Measurements from ENCODE around the gene PRDM2. TPM values are rescaled to one million over a fixed set of nuclear protein-coding genes. Genes with fewer than 3 reads are reported as not detected.
A peak's percentile ranks its signal among the peaks of the same experiment; 100 is the strongest.

Gene PRDM2
- polyA plus RNA-seq, 3 donors, result 4.1 to 22.5 (median 7.6) TPM

- H4K20me1 ChIP-seq (ENCODE audit: insufficient read depth, low read length), result peaks cover 84% of the 10 kb centered on the region
- peaks cover 11 to 20% of the 10 kb centered on the region in 2 donors for H3K36me3 Mint-ChIP-seq
These were observed 52.9 kb downstream of the PRDM2 start for GRCh38 chr1:13752852-13753251.

DNA sequence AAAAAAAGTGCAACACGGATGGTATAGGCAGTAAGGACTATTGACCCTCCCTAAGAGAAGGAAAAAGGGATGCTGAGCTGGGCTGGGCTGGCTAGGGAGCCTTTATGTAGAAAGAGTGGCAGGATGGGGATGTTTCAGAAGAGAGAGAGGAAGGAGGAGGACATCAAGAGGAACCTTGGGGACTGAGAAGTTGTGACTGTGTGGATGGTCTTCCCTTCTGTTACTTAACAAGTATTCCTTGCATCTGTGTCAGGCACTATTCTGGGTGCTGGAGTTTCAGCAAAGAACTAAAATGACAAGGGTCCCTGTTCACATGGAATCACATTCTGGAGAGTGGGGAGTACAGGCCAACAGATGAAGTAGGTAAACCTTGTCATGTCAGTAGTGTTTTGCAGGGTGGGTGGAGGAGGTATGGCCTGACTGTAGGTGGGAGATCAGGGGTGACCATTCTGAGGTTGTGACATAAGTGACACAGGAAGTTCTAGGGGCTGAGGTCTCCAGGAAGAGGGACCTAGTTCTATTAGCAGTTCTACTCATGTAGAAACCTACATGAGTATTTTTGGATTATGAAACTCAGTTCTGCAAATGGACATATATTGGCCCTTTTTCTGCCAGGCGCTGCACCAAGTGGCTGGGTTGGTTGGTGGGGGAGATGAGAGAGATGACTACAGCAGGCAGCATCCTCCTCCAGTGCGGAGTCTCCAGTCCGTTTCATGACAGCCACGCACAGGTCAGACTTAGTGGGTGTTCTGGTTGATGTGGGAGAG, 53.8 kb downstream of the PRDM2 start:
- intact Hi-C loops (cut with micrococcal nuclease), result no loop called here

More at GRCh38 chr1:13752852-13753251, 52.9 kb downstream of the PRDM2 start:
- Histone ChIP-seq H3K9me3 (replicated peaks in 1 of 2; ENCODE audit: control insufficient read depth in 1 of 2, insufficient read depth in 1 of 2, low read length in 2 of 2) (no peaks in the 10 kb centered on the region), H3K27me3 (ENCODE audit: control insufficient read depth in 2 of 2, insufficient read depth in 2 of 2, low read length in 2 of 2) (no peaks in the 10 kb centered on the region), H3K36me3 (replicated peaks in 1 of 2; ENCODE audit: control insufficient read depth in 1 of 2, insufficient read depth in 2 of 2, low read length in 2 of 2) (peaks cover 4 to 19% of the 10 kb centered on the region in 2 donors), H3K4me1 (ENCODE audit: control insufficient read depth in 1 of 2, insufficient read depth in 2 of 2, low read length in 2 of 2) (peaks cover 34 to 62% of the 10 kb centered on the region in 2 donors), H2AFZ (ENCODE audit: insufficient read depth, low read depth, low read length, poor library complexity, severe bottlenecking) (no peak overlapping the region), H3K4me3 (replicated peaks in 1 of 3; ENCODE audit: low read depth in 2 of 3, low read length in 3 of 3) (no peak overlapping the region), H3K79me2 (ENCODE audit: insufficient read depth, low read length) (peaks cover 84% of the 10 kb centered on the region), H3K27ac (ENCODE audit: low read depth in 1 of 2, low read length in 2 of 2) (peak overlapping the region in 1 of 2 donors; percentile 55), H3K4me2 (replicated peaks; ENCODE audit: extremely low read depth, low read length, poor library complexity, severe bottlenecking) (no peak overlapping the region), H3K9ac (ENCODE audit: insufficient read depth, low read length, poor library complexity, severe bottlenecking) (no peak overlapping the region)
- no peak for DNase-seq
- H3K27ac Mint-ChIP-seq, result peak overlapping the region in 4 of 7 donors; percentile 4 to 67 (median 20)
- peaks cover 64% of the 10 kb centered on the region for H3K4me1 Mint-ChIP-seq
- H3K9me3 Mint-ChIP-seq, result no peaks in the 10 kb centered on the region
- WGBS (ENCODE audit: insufficient coverage), result no CpG with 5 or more reads among the region's 6 CpGs
- TF ChIP-seq, protein P1, sequence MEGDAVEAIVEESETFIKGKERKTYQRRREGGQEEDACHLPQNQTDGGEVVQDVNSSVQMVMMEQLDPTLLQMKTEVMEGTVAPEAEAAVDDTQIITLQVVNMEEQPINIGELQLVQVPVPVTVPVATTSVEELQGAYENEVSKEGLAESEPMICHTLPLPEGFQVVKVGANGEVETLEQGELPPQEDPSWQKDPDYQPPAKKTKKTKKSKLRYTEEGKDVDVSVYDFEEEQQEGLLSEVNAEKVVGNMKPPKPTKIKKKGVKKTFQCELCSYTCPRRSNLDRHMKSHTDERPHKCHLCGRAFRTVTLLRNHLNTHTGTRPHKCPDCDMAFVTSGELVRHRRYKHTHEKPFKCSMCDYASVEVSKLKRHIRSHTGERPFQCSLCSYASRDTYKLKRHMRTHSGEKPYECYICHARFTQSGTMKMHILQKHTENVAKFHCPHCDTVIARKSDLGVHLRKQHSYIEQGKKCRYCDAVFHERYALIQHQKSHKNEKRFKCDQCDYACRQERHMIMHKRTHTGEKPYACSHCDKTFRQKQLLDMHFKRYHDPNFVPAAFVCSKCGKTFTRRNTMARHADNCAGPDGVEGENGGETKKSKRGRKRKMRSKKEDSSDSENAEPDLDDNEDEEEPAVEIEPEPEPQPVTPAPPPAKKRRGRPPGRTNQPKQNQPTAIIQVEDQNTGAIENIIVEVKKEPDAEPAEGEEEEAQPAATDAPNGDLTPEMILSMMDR (IDR thresholded peaks at IDR 0.05), result no peak
- no peak overlapping the region for H3K4me3 Mint-ChIP-seq
- H3K27me3 Mint-ChIP-seq (ENCODE audit: low read depth in 3 of 3), result no peaks in the 10 kb centered on the region
- intact Hi-C loops (cut with micrococcal nuclease), result no loop called here

More for the DNA sequence above, 53.8 kb downstream of the PRDM2 start:
- Histone ChIP-seq H3K27me3 (ENCODE audit: control insufficient read depth in 2 of 2, insufficient read depth in 2 of 2, low read length in 2 of 2) (no peaks in the 10 kb centered on the region), H2AFZ (ENCODE audit: insufficient read depth, low read depth, low read length, poor library complexity, severe bottlenecking) (no peak overlapping the region), H3K4me1 (ENCODE audit: control insufficient read depth in 1 of 2, insufficient read depth in 2 of 2, low read length in 2 of 2) (peaks cover 26 to 53% of the 10 kb centered on the region in 2 donors), H3K27ac (ENCODE audit: low read depth in 1 of 2, low read length in 2 of 2) (peak overlapping the region in 1 of 2 donors; percentile 55), H4K20me1 (ENCODE audit: insufficient read depth, low read length) (peaks cover 93% of the 10 kb centered on the region), H3K4me3 (replicated peaks in 1 of 3; ENCODE audit: low read depth in 2 of 3, low read length in 3 of 3) (no peak overlapping the region), H3K36me3 (replicated peaks in 1 of 2; ENCODE audit: control insufficient read depth in 1 of 2, insufficient read depth in 2 of 2, low read length in 2 of 2) (peaks cover 4 to 19% of the 10 kb centered on the region in 2 donors), H3K4me2 (replicated peaks; ENCODE audit: extremely low read depth, low read length, poor library complexity, severe bottlenecking) (peak overlapping the region; percentile 9), H3K79me2 (ENCODE audit: insufficient read depth, low read length) (peaks cover 93% of the 10 kb centered on the region), H3K9me3 (replicated peaks in 1 of 2; ENCODE audit: control insufficient read depth in 1 of 2, insufficient read depth in 1 of 2, low read length in 2 of 2) (no peaks in the 10 kb centered on the region), H3K9ac (ENCODE audit: insufficient read depth, low read length, poor library complexity, severe bottlenecking) (no peak overlapping the region)
- peak overlapping the region in 1 of 2 donors; percentile 40 for H3K4me3 Mint-ChIP-seq
- WGBS (ENCODE audit: insufficient coverage), result 94% methylated on average over 2 of the region's 5 CpGs
- H3K27me3 Mint-ChIP-seq (ENCODE audit: low read depth in 3 of 3), result no peaks in the 10 kb centered on the region
- peak in 2 of 3 donors; percentile 22 to 32 for DNase-seq
- H3K36me3 Mint-ChIP-seq, result peaks cover 11 to 20% of the 10 kb centered on the region in 2 donors
- H3K9me3 Mint-ChIP-seq, result no peaks in the 10 kb centered on the region
- H3K27ac Mint-ChIP-seq, result peak overlapping the region; percentile 60 to 87 (median 64)
- peaks cover 55% of the 10 kb centered on the region for H3K4me1 Mint-ChIP-seq
- TF ChIP-seq, protein P1 (IDR thresholded peaks at IDR 0.05), result no peak

Data from CD14-positive monocyte (primary cell).